PFSK-1 (cell line): ENCODE measurements around the gene LTC4S.

Experiments
- TAF1 ChIP-seq: IDR thresholded peaks from 2 replicates; pipeline ENCODE4 v1.6.1; 2012; ENCODE audit warnings: low read length, control low read depth, borderline replicate concordance; ENCODE audit not compliant: insufficient read depth
- TF ChIP-seq, protein P1 (sequence below), 2 experiments: IDR thresholded peaks; 2 replicates each; pipeline versions ENCODE4 v1.6.1 to v1.8.0; 2011 to 2012; ENCODE audit warnings: low read depth in 2 of 2, low read length in 2 of 2, control low read depth in 1 of 2, inconsistent platforms in 1 of 2, mild to moderate bottlenecking in 1 of 2, moderate library complexity in 1 of 2; ENCODE audit not compliant: insufficient read depth in 1 of 2

DNA sequence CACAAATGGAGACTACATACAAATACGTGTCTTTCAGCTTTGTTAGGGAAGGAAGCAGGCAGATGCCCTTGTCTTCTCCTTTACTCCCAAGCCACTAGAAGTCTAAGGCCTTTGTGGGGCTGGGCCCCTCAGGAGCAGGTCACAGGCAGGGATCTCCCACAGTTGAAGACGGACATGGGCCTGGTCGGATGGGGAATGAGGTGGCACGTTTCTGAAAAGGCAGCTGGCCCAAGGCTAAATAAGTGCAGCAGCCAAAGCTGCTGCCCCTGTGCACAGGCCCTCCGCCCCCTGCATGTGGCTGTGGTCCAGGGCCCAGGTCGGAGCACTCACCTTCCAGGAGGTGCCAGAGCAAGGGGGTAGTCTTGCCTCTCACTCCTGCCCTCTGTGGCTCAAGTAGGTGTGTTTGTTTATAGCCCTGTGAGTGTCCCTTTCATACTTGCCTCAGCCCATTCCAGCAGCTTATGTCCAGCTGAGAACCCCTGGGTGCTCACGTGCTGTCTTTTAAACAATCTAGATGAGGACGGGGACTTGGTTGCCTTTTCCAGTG, 28.7 kb downstream of the LTC4S start:
- no peak for TF ChIP-seq TAF1
- TF ChIP-seq, protein P1, sequence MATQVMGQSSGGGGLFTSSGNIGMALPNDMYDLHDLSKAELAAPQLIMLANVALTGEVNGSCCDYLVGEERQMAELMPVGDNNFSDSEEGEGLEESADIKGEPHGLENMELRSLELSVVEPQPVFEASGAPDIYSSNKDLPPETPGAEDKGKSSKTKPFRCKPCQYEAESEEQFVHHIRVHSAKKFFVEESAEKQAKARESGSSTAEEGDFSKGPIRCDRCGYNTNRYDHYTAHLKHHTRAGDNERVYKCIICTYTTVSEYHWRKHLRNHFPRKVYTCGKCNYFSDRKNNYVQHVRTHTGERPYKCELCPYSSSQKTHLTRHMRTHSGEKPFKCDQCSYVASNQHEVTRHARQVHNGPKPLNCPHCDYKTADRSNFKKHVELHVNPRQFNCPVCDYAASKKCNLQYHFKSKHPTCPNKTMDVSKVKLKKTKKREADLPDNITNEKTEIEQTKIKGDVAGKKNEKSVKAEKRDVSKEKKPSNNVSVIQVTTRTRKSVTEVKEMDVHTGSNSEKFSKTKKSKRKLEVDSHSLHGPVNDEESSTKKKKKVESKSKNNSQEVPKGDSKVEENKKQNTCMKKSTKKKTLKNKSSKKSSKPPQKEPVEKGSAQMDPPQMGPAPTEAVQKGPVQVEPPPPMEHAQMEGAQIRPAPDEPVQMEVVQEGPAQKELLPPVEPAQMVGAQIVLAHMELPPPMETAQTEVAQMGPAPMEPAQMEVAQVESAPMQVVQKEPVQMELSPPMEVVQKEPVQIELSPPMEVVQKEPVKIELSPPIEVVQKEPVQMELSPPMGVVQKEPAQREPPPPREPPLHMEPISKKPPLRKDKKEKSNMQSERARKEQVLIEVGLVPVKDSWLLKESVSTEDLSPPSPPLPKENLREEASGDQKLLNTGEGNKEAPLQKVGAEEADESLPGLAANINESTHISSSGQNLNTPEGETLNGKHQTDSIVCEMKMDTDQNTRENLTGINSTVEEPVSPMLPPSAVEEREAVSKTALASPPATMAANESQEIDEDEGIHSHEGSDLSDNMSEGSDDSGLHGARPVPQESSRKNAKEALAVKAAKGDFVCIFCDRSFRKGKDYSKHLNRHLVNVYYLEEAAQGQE (IDR thresholded peaks at IDR 0.05; ENCODE audit: insufficient read depth in 1 of 2, low read depth in 2 of 2, low read length in 2 of 2), result no peak
